NCI-H146 (cell line): ENCODE data around the gene OR52R1.
"Not testable (repeated sequence)": the region's sequence is repeated elsewhere in the genome, so short reads cannot be mapped to it uniquely, and the experiment has no call there.

Source experiments
- DNase-seq: peaks from one replicate; lab custom pipeline; 2025; lab: John Stamatoyannopoulos, UW

OR52R1 gene

DNA sequence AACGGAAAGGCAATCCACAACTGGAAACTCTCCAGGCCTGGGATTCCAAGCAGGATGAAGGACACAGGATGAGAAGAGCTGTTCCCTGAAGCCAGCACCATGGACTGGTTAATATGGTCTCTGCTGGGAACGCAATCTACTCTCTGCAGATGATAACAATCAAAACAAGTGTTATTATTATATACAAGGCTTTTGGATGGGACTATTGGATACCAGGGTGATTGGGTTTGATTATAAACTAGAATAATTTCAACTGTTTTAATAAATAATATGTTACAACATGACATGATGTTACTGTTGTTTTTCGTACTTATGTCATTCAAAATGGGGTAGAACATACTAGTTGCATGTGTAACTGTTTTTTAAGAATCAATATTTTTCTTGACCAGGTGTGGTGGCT is at the start of gene OR52R1:
TSS of gene OR52R1 (minus strand) at position 101 of the 400 bp plus-strand sequence. CDS start at position 101, 0 bp downstream.
- no peak for DNase-seq

- DNase-seq: no peak
Measured at GRCh38 chr11:4851033-4851432, 46.9 kb upstream of the OR52R1 start.

GRCh38 chr11:4848908-4849532 is 44.8 kb upstream of the OR52R1 start, which contains the start of gene OR51S1:
Gene OR51S1 (minus strand): TSS chr11:4849208. CDS start chr11:4849208, 0 bp downstream.
- no peak for DNase-seq

DNA sequence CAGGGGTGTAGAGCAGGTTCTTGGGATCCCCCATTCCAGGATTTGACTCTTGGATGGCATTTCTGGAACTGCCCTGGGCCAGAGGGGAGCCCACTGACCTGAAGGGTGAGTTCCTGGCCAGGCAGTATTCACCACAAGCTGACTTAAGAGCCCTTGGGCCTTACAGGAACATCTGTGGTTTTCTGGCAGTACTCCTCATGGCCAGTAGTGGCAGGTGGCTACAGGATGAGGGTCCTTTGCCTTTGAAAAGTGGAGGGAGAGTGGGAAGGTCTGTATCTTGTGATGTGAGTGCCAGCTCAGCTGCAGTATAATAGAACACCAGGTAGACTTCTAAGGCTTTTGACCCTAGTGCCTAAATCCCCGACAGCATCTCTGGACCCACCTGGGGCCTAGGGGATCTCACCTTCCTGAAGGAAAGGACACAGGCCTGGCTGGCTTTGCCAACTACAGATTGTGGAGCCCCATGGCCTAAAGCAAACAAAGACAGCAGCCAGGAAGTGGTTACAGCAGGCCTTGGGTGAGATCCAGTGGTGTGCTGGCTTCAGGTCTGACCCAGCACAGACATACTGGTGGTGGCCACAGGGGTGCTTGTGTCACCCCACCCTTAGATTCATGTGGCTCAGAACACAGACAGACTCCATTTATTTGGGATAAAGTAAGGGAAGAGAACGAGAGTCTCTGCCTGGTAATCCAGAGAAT is 35.8 kb upstream of the OR52R1 start:
- no peak for DNase-seq

DNA sequence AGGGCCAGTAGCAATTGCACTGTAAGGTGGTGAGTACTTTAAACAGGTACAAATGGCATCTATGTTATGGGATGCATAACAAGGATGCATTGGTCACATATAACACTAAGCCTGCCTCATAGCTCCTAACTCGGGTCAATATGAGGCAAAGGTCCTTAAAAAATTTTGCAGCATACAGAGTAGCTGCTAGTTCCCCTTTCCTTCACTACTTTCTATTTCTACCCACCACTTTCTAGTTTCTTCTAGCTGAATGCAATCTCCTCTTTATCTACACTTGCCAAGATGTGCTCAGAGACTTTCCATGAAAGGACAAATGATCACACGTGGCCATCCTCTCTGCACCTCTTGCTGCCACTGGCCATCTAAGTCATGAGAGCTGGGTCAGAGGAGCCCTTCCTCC is 26.7 kb upstream of the OR52R1 start:
- no peak for DNase-seq

DNA sequence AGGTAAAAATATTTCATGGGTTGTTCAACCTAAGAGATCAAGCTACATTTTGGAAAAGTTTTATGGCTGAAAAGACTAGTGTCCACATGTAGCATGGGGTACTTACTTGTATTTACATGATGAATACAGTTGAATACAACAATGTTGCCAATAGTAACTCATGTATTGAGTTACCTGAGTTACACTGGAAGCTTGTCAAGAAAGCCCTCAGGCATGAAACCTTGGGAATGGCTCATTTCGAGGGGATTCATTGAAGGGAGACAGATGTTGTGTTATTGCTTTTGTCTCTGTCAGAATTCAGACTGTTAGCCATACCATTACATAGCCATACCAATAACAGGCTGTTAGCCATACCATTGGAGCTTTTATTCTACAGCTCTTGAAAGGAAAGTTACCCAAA is 26.2 kb upstream of the OR52R1 start:
- peak; percentile 44 for DNase-seq

- DNase-seq: peak; percentile 43
Measured at GRCh38 chr11:4826425-4826824, 22.2 kb upstream of the OR52R1 start.

- no peak for DNase-seq
Measured at GRCh38 chr11:4825132-4825531, 21.0 kb upstream of the OR52R1 start.

GRCh38 chr11:4821021-4821420 is 16.8 kb upstream of the OR52R1 start, which contains the start of gene OR51F2:
Gene OR51F2 (plus strand): TSS chr11:4821321. CDS start chr11:4821422, 101 bp downstream.
- no peak for DNase-seq

GRCh38 chr11:4809246-4809645 is 5.1 kb upstream of the OR52R1 start:
- DNase-seq: no peak

DNA sequence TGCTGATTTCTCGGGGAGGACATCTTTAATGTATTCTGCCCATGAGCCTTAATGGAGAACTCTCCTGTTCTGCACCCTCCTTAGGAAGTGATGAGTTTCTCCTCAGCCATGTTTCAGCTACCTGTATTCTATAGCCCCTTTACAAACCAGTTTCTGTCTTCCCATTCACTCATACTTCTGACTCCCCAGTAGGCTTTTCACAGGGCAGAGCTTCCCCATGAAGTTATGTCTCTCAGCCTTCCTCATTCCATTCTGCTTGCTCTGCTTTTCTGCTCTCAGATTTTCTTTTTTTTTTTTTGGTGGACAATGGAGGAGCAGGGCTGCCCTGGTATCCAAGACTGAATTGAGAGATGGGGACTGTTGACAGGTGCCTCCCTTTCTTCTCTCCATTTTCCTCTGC is 4.3 kb upstream of the OR52R1 start:
- no peak for DNase-seq

- not testable (repeated sequence) for DNase-seq
Measured at GRCh38 chr11:4801316-4801715, 2.9 kb downstream of the OR52R1 start.

GRCh38 chr11:4798427-4799183 is 5.6 kb downstream of the OR52R1 start:
- DNase-seq: peak; percentile 5

DNA sequence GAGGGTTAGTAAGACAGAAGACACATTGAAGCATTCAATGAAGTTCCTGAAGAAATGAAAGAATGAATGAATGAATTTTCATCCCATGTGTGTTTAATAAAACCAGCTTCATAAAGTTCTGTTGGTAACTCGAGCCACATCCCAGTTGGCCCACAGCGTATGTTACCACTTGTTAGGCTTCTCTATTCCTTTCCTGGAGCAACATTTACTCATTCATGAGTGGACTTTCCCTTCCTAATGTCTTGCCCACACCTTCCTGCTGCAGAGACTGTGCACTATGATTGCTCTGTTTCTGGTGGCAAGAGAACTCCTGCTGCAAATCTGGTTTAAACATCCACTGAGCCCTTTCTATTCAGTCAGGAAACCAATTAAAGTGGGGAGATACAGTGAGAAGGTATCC is 7.0 kb downstream of the OR52R1 start:
- no peak for DNase-seq

DNA sequence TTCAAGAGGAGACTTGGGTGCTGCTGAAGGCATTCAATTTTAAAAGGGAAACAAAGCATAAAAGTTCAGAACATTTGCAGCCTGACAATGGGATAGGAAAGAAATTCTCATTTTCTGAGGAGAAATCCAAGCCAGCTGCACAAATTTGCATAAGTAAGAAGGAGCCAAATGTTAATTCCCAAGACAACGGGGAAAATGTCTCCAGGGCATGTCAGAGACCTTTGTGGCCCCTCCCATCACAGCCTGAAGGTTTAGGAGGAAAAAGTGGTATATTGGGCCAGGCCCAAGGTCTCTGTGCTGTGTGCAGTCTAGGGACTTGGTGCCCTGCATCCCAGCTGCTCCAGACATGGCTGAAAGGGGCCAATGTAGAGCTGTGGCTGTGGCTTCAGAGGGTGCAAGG is 21.7 kb downstream of the OR52R1 start:
- no peak for DNase-seq

- DNase-seq: no peak
Measured at GRCh38 chr11:4769838-4770237, 34.3 kb downstream of the OR52R1 start, which contains the start of gene OR51F1. Gene OR51F1 (minus strand): TSS chr11:4769938. CDS start chr11:4769938, 0 bp downstream.

DNA sequence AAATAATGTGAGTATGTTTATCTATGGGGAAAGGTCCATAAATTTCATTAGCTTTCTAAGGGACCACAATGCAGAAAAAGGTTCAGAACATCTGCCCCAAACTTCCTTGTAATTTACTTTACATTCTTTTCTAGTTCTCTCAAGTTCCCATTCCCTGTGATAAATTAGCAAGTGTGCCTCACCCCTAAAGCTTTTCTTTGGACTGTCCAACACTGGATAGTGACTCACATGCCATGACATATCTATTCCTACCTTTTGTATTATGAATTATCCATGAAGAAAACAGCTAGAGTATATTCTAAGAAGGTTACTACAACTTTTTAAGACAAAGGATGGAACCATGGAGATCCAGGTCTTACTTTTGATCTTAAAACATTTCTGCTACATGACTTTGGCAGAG is 36.1 kb downstream of the OR52R1 start:
- no peak for DNase-seq

DNA sequence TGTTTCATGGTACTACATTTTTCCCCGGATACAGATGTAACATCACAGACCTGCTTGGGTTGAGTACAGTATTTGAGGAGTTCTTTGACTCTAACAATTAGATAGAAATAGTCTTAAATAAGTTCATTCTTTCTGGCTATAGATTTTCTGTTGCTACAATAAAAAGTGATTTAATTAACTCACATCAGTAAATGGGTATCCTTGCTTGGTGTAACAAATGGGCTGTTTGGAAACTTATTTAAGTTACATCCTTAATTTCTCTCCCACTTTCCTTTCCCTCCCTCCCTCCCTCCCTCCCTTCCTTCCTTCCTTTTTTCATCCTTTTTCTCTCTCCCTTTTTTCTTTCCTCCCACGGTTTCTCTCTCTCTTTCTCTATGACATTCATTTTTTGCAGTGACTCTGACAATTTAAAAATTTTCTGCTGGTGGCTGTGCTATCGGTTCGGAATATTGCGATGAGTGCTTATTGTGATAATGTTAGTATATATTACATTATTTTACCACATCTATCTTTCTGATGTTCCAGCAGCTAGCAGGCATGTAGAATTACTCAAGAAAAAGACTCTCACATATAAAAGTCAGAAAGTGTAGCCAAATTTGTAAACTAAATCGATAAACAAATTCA is 37.6 kb downstream of the OR52R1 start:
- DNase-seq: no peak

DNA sequence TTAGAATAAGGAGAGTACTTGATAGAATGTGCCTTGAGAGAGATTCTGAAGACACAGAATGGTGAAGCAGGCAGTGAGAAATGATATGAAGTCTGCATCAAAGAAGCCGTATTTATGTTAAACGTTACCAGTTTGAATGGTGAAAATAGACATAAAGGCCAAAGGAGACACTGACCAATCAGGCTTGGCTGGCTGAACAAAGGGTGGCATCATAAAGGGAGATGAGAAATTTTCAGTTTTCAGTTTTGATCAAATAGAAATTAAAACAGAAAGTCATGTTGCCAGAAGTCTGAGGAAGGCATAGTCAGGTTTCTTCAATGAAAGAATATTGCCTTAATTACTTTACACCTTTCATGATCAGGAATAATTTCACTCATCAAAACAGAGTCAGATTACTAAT is 41.1 kb downstream of the OR52R1 start:
- DNase-seq: no peak
